Measurements from ENCODE around the gene PRDX2. TPM values are rescaled to one million over a fixed set of nuclear protein-coding genes. Genes with fewer than 3 reads are reported as not detected.
"Not testable (repeated sequence)": the region's sequence is repeated elsewhere in the genome, so short reads cannot be mapped to it uniquely, and the experiment has no call there.

The PRDX2 gene
- total RNA-seq (100 to 1,000 TPM in 3 of 5 experiments, 10 to 100 TPM in 2; 75.1 to 297 (median 117) TPM), polyA plus RNA-seq (100 to 1,000 TPM; 313 to 359 TPM), total RNA-seq (50.6 reads per million, percentile 71 among the genes with 10 or more reads in this experiment)

DNA sequence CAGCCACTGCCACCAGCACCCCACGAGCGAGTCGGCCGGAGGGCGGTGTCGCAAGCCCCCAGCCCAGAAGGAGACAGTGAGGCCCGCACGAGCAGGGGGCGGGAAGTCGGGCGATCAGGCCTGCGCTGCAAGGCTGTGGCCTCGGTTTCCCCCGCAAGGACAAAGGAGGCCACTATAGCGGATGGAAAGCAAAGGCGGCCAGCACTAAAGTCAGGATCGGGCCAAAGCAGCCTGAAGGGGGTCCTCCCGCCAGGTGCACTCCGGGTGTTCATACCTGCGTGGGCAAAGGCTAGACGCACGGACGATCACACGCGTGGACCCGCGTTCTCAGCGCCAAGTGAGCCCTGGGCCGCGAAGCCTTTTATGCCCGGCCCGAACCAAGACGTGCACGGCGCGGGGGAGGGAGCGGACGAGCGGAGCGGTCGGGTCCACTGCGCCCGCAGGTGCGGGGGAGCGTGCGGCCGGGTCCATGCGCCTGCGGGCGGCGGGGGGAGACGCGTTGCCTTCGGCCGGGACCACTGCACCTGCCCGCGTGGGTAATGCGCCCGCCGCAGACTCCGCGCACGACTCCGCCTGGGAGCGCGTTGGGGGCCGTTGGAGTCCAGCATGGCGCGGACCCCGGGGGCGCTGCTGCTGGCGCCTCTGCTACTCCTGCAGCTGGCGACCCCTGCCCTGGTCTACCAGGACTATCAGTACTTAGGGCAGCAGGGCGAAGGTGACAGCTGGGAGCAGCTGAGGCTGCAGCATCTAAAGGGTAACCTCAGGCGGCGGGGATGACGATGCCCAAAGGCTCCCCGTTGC, at the start of gene PRDX2, which contains the start of gene THSD8:
Gene PRDX2 (minus strand): TSS at position 335 of the 801 bp plus-strand sequence. CDS start 539 bp downstream, outside the sequence.
Gene THSD8 (plus strand): TSS at position 604 of the 801 bp plus-strand sequence. CDS start 3 bp downstream, at position 607.
- intact Hi-C loops (cut with micrococcal nuclease), result loop anchor here (2.0 to 5.0 kb wide), 2 partner anchors 36 to 67 kb away; partner anchors contain the start of genes MAST1 (in 1 of the 2) and TRIR (in 1 of the 2)
- H3K4me1 ChIP-seq (ENCODE audit: control insufficient read depth in 2 of 2, insufficient read depth in 2 of 2, low read length in 2 of 2), result peaks cover 19 to 20% of the 10 kb centered on the region in 2 donors
- peak within 1 kb of the TSS; percentile 59 to 90 (median 78) for H3K27ac Mint-ChIP-seq
- peaks cover 0 to 28% (median 5%) of the 10 kb centered on the region in 3 experiments for H3K36me3 ChIP-seq (ENCODE audit: control insufficient read depth in 2 of 3, insufficient read depth in 3 of 3, low read length in 3 of 3)
- H3K9me3 ChIP-seq (ENCODE audit: control insufficient read depth in 2 of 3, low read length in 3 of 3), result no peaks in the 10 kb centered on the region
- H3K36me3 Mint-ChIP-seq, result peaks cover 0 to 7% (median 0%) of the 10 kb centered on the region in 5 donors
- peaks cover 12 to 33% (median 31%) of the 10 kb centered on the region in 7 donors for H3K4me1 Mint-ChIP-seq
- CTCF ChIA-PET, result interaction anchor here (0.9 to 9.8 kb wide), 5 partner anchors 19 to 46 kb away, joined by 3 to 169 read pairs (median 8); partner anchors contain the start of gene HOOK2
- H3K27ac ChIP-seq (ENCODE audit: low read depth, low read length), result peak within 1 kb of the TSS; percentile 86
- ATAC-seq, result peak; percentile 76
- peak within 1 kb of the TSS; percentile 85 to 92 (median 88) for H3K4me3 Mint-ChIP-seq
- no peaks in the 10 kb centered on the region for H3K27me3 ChIP-seq (ENCODE audit: control insufficient read depth in 2 of 2, insufficient read depth in 2 of 2, low read length in 2 of 2)
- peak; percentile 50 to 81 (median 66) for DNase-seq
- peak within 1 kb of the TSS; percentile 88 for H3K4me3 ChIP-seq (ENCODE audit: low read length)
- POLR2A ChIA-PET, result interaction anchor here (0.7 to 5.1 kb wide), 7 partner anchors 9 to 89 kb away, joined by 3 to 31 read pairs (median 3); partner anchors contain the start of genes GCDH and JUNB
- H3K27me3 Mint-ChIP-seq, result peaks cover 0 to 6% (median 0%) of the 10 kb centered on the region in 5 donors
- H3K9me3 Mint-ChIP-seq, result peaks cover 0 to 1% (median 0%) of the 10 kb centered on the region in 11 donors

DNA sequence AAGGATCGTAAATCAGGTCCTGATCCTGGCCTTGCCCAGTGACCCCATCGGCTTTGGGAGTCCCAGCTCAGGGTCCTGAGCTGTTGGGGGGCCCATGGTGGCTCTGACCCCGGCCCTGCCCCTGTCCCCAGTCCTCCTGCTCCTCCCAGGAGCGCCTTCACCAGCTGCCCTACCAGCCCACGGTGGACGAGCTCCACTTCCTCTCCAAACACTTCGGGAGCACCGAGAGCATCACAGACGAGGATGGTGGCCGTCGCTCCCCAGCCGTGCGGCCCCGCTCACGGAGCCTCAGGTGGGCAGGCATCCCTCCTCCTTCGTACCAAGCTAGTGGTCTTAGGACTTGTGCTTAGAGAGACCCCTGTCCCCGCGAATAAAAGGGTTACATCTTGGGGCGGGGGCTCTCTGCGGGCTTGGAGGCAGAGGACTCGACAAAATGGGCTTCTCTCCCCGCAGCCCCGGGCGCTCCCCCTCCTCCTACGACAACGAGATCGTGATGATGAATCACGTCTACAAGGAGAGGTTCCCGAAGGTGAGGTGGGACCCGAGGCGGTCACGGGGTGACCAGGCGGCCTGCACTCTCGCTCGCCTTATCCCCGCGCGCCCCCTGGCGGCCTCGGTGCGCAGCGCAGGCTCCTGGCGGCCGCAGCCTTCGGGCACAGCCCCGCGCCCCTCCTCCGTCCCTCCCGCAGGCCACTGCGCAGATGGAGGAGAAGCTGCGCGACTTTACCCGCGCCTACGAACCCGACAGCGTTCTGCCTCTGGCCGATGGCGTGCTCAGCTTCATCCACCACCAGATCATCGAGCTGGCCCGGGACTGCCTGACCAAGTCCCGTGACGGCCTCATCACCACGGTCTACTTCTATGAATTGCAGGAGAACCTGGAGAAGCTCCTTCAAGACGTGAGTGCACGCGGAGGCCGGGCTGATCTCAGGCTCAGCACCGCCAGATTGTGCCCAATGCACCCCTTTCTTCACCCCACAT, 45.8 kb upstream of the PRDX2 start:
- peak; percentile 99 for ATAC-seq
- Histone ChIP-seq H3K4me1 (ENCODE audit: control insufficient read depth in 2 of 2, insufficient read depth in 2 of 2, low read length in 2 of 2) (peaks cover 7 to 9% of the 10 kb centered on the region in 2 donors), H3K36me3 (ENCODE audit: control insufficient read depth in 2 of 3, insufficient read depth in 3 of 3, low read length in 3 of 3) (no peaks in the 10 kb centered on the region), H3K9me3 (ENCODE audit: control insufficient read depth in 2 of 3, low read length in 3 of 3) (no peaks in the 10 kb centered on the region), H3K27me3 (ENCODE audit: control insufficient read depth in 2 of 2, insufficient read depth in 2 of 2, low read length in 2 of 2) (peaks cover 0 to 13% of the 10 kb centered on the region in 2 donors), H3K27ac (ENCODE audit: low read depth, low read length) (no peak overlapping the region), H3K4me3 (ENCODE audit: low read length) (no peak overlapping the region)
- peak; percentile 46 to 99 (median 72) for DNase-seq
- ChIA-PET POLR2A (interaction anchor here (0.7 to 1.6 kb wide), 6 partner anchors 12 to 81 kb away, joined by 3 to 5 read pairs (median 4); partner anchors contain the start of genes HOOK2 and JUNB), CTCF (interaction anchor here (0.5 to 7.6 kb wide), 18 partner anchors 8 to 170 kb away, joined by 3 to 121 read pairs (median 4); partner anchors contain the start of gene RNASEH2A)
- intact Hi-C loops (cut with micrococcal nuclease), result loop anchor here (1.0 to 2.0 kb wide), 6 partner anchors 51 to 171 kb away; no protein-coding TSS in a partner anchor
- Mint-ChIP-seq H3K4me1 (peaks cover 0 to 4% (median 0%) of the 10 kb centered on the region in 7 donors), H3K4me3 (peak overlapping the region in 9 of 10 donors; percentile 41 to 70 (median 50)), H3K27ac (peak overlapping the region in 1 of 9 donors; percentile 28), H3K9me3 (no peaks in the 10 kb centered on the region), H3K36me3 (no peaks in the 10 kb centered on the region), H3K27me3 (peaks cover 9 to 39% (median 28%) of the 10 kb centered on the region in 5 donors)

GRCh38 chr19:12846613-12847012, 45.0 kb upstream of the PRDX2 start:
- not testable (repeated sequence) for H3K4me1 Mint-ChIP-seq; ATAC-seq; H3K4me1 ChIP-seq (ENCODE audit: control insufficient read depth in 2 of 2, insufficient read depth in 2 of 2, low read length in 2 of 2); DNase-seq; H3K36me3 Mint-ChIP-seq; H3K9me3 ChIP-seq (ENCODE audit: control insufficient read depth in 2 of 3, low read length in 3 of 3); H3K9me3 Mint-ChIP-seq; H3K27ac ChIP-seq (ENCODE audit: low read depth, low read length); H3K36me3 ChIP-seq (ENCODE audit: control insufficient read depth in 2 of 3, insufficient read depth in 3 of 3, low read length in 3 of 3); H3K4me3 ChIP-seq (ENCODE audit: low read length)
- ChIA-PET CTCF (interaction anchor here (0.5 to 7.6 kb wide), 12 partner anchors 7 to 170 kb away, joined by 3 to 121 read pairs (median 4); partner anchors contain the start of gene RNASEH2A), POLR2A (interaction anchor here (1.1 to 1.6 kb wide), 3 partner anchors 11 to 81 kb away, joined by 3 to 5 read pairs (median 4); partner anchors contain the start of gene JUNB)
- peak overlapping the region in 1 of 9 donors; percentile 54 for H3K27ac Mint-ChIP-seq
- peak overlapping the region in 3 of 10 donors; percentile 0 to 59 (median 52) for H3K4me3 Mint-ChIP-seq
- peaks cover 15 to 48% (median 35%) of the 10 kb centered on the region in 5 donors for H3K27me3 Mint-ChIP-seq
- intact Hi-C loops (cut with micrococcal nuclease), result loop anchor here (1.0 to 2.0 kb wide), 6 partner anchors 50 to 170 kb away; no protein-coding TSS in a partner anchor
- H3K27me3 ChIP-seq (ENCODE audit: control insufficient read depth in 2 of 2, insufficient read depth in 2 of 2, low read length in 2 of 2), result peaks cover 0 to 15% of the 10 kb centered on the region in 2 donors

DNA sequence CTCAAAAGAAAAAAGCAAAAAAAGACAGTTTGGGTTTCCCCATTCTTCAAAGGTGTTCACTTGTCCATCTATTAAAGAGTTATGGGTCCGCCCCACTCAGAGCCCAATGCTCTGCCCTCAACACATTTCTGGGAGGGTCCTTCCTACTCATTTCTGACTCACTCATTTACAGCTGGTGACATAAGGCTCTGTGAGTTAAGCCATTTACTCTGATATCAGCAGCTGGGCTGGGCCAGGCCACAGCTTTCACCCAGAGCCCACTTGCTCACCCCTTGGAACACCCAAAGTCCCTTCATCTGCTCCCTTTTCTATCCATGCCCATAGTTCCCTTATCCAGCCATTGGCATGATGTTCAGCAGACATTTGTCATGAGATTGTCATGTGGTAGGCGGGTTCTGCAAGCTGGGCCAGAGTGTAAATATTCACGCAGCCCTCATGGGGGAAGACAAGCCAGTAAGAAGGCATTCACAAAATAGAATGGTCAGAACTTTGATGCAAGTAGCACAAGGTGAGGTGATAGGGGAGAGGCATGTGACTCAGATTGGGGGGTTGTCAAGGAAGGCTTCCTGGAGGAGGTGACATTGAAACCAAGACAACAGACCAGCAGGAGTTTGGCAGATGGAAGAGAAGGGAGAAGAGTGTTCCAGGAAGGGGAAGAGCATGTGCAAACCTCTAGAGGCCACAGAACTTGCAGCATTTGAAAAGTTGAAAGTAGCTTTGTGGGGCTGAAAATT, 42.6 kb upstream of the PRDX2 start:
- no peaks in the 10 kb centered on the region for H3K36me3 Mint-ChIP-seq
- H3K4me1 Mint-ChIP-seq, result peaks cover 0 to 26% (median 24%) of the 10 kb centered on the region in 7 donors
- Histone ChIP-seq H3K27ac (ENCODE audit: low read depth, low read length) (no peak overlapping the region), H3K36me3 (ENCODE audit: control insufficient read depth in 2 of 3, insufficient read depth in 3 of 3, low read length in 3 of 3) (no peaks in the 10 kb centered on the region), H3K27me3 (ENCODE audit: control insufficient read depth in 2 of 2, insufficient read depth in 2 of 2, low read length in 2 of 2) (peaks cover 10 to 33% of the 10 kb centered on the region in 2 donors), H3K4me1 (ENCODE audit: control insufficient read depth in 2 of 2, insufficient read depth in 2 of 2, low read length in 2 of 2) (peaks cover 13 to 14% of the 10 kb centered on the region in 2 donors), H3K9me3 (ENCODE audit: control insufficient read depth in 2 of 3, low read length in 3 of 3) (no peaks in the 10 kb centered on the region), H3K4me3 (ENCODE audit: low read length) (no peak overlapping the region)
- ATAC-seq (no peak), DNase-seq (no peak)
- H3K27ac Mint-ChIP-seq, result no peak overlapping the region
- H3K4me3 Mint-ChIP-seq, result no peak overlapping the region
- intact Hi-C loops (cut with micrococcal nuclease), result no loop called here
- peaks cover 37 to 69% (median 56%) of the 10 kb centered on the region in 5 donors for H3K27me3 Mint-ChIP-seq
- CTCF ChIA-PET, result interaction anchor here (7.6 kb wide), 1 partner anchor 79 kb away, joined by 121 read pairs; no protein-coding TSS in a partner anchor
- H3K9me3 Mint-ChIP-seq, result peaks cover 0 to 2% (median 0%) of the 10 kb centered on the region in 11 donors
- POLR2A ChIA-PET, result no interaction called here

DNA sequence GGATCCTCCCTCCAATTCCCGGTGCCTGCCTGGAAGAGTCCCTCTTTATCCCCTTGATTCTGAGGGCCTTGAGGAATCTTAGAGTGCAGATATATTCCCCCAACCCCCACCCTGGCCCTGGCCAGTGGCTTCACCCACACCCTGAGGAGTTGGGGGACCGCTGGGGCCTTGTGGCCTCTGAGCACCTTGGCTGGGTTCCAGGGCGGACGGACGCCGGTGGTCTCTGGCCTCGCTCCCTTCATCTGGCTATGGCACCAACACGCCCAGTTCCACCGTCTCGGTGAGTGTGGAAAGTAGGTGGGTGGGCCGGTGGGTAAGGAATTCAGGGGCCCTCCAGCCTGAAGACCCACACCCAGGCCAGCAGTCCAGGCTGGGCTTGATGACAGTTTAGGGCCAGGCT, 41.7 kb upstream of the PRDX2 start:
- Mint-ChIP-seq H3K9me3 (peaks cover 0 to 3% (median 0%) of the 10 kb centered on the region in 11 donors), H3K4me1 (peaks cover 0 to 29% (median 27%) of the 10 kb centered on the region in 7 donors), H3K27me3 (peaks cover 43 to 73% (median 59%) of the 10 kb centered on the region in 5 donors), H3K36me3 (no peaks in the 10 kb centered on the region), H3K27ac (no peak overlapping the region), H3K4me3 (no peak overlapping the region)
- Histone ChIP-seq H3K27me3 (ENCODE audit: control insufficient read depth in 2 of 2, insufficient read depth in 2 of 2, low read length in 2 of 2) (peaks cover 13 to 33% of the 10 kb centered on the region in 2 donors), H3K4me1 (ENCODE audit: control insufficient read depth in 2 of 2, insufficient read depth in 2 of 2, low read length in 2 of 2) (peaks cover 13 to 19% of the 10 kb centered on the region in 2 donors), H3K27ac (ENCODE audit: low read depth, low read length) (no peak overlapping the region), H3K9me3 (ENCODE audit: control insufficient read depth in 2 of 3, low read length in 3 of 3) (no peaks in the 10 kb centered on the region), H3K36me3 (ENCODE audit: control insufficient read depth in 2 of 3, insufficient read depth in 3 of 3, low read length in 3 of 3) (no peaks in the 10 kb centered on the region), H3K4me3 (ENCODE audit: low read length) (no peak overlapping the region)
- intact Hi-C loops (cut with micrococcal nuclease), result no loop called here
- no peak for ATAC-seq
- ChIA-PET POLR2A (interaction anchor here (0.6 kb wide), 1 partner anchor 72 kb away, joined by 3 read pairs; no protein-coding TSS in a partner anchor), CTCF (no interaction called here)
- no peak for DNase-seq

Data from naive thymus-derived CD4-positive, alpha-beta T cell (primary cell).